PFSK-1 (cell line): ENCODE data around the gene FKBP10.

Experiments
- FOXP2 ChIP-seq: optimal IDR thresholded peaks from 2 replicates; pipeline ENCODE3; 2011; ENCODE audit warnings: borderline replicate concordance, control low read depth, inconsistent platforms; ENCODE audit not compliant: insufficient read depth; ENCODE audit errors: extremely low read length, extremely low read depth
- SIN3A ChIP-seq: IDR thresholded peaks from 2 replicates; pipeline ENCODE4 v1.6.1; 2012; ENCODE audit warnings: mild to moderate bottlenecking, low read length, moderate library complexity, borderline replicate concordance; ENCODE audit not compliant: insufficient read depth
- TAF1 ChIP-seq: IDR thresholded peaks from 2 replicates; pipeline ENCODE4 v1.6.1; 2012; ENCODE audit warnings: low read length, control low read depth, borderline replicate concordance; ENCODE audit not compliant: insufficient read depth

DNA sequence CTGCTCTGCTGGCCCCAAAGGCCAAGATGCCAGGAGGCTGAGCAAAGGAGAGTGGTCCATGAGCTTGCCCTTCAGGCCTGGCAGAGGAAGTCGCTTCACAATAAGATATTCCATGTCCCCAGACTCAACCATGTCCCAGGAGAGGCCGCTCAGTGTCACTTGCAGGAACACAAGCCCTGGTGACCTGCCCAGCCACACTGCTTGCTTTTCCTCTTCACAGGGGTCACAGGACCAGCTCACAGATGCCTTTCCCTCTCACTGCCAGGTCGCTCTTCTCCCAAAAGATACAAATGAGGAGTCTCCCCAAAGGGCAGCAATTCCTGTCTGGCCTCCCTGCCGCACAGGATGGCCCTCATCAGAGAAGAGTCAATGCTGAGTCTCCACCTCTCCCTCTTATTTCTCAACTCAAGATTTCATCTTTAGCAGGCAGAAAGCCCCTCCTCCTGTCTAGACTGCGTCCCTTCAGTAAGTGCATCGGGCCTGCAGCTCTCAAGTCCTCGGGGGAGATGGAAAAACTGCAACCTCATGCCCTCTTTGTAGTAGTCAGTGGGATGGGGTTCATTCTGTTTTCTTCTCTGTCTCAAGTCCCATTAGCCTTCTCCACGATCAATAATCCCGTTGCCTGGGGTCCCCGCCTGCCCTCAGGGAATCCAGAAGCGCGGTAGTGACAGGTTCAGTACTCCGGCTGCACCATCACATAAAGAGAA lies 31.2 kb upstream of the FKBP10 start:
- TF ChIP-seq TAF1 = no peak
- no peak for TF ChIP-seq FOXP2
- TF ChIP-seq SIN3A = no peak
